ENCODE results near the gene TMEM45B. TPM values are rescaled to one million over a fixed set of nuclear protein-coding genes. Genes with fewer than 3 reads are reported as not detected.
"Not testable (repeated sequence)": the region's sequence is repeated elsewhere in the genome, so short reads cannot be mapped to it uniquely, and the experiment has no call there.

TMEM45B gene
- polyA plus RNA-seq, 1 donor from 2014 or later, result 0.19 TPM

GRCh38 chr11:129854232-129854805, 38.7 kb downstream of the TMEM45B start:
- Mint-ChIP-seq H3K27me3 (peaks cover 2% of the 10 kb centered on the region), H3K4me3 (no peak overlapping the region), H3K36me3 (peaks cover 2% of the 10 kb centered on the region), H3K4me1 (no peaks in the 10 kb centered on the region), H3K9me3 (no peaks in the 10 kb centered on the region), H3K27ac (no peak overlapping the region)

- Mint-ChIP-seq H3K4me3 (no peak overlapping the region), H3K27ac (no peak overlapping the region), H3K36me3 (peaks cover 2% of the 10 kb centered on the region), H3K4me1 (no peaks in the 10 kb centered on the region), H3K27me3 (no peaks in the 10 kb centered on the region), H3K9me3 (peaks cover 0 to 2% (median 0%) of the 10 kb centered on the region in 3 donors)
These were observed 39.4 kb downstream of the TMEM45B start for GRCh38 chr11:129855086-129855485.

GRCh38 chr11:129856036-129856435, 40.4 kb downstream of the TMEM45B start:
- Mint-ChIP-seq H3K36me3 (peaks cover 2% of the 10 kb centered on the region), H3K4me3 (no peak overlapping the region), H3K27me3 (no peaks in the 10 kb centered on the region), H3K27ac (no peak overlapping the region), H3K9me3 (peaks cover 0 to 2% (median 0%) of the 10 kb centered on the region in 3 donors), H3K4me1 (no peaks in the 10 kb centered on the region)

GRCh38 chr11:129861702-129862522, 46.3 kb downstream of the TMEM45B start:
- peaks cover 5% of the 10 kb centered on the region for H3K36me3 Mint-ChIP-seq
- H3K27ac Mint-ChIP-seq, result peak overlapping the region in 1 of 3 donors; percentile 9
- no peak overlapping the region for H3K4me3 Mint-ChIP-seq
- no peaks in the 10 kb centered on the region for H3K27me3 Mint-ChIP-seq
- peaks cover 0 to 2% (median 0%) of the 10 kb centered on the region in 3 donors for H3K9me3 Mint-ChIP-seq
- no peaks in the 10 kb centered on the region for H3K4me1 Mint-ChIP-seq

GRCh38 chr11:129864811-129865210, 49.2 kb downstream of the TMEM45B start:
- Mint-ChIP-seq H3K4me3 (no peak overlapping the region), H3K27ac (no peak overlapping the region), H3K36me3 (peaks cover 5% of the 10 kb centered on the region), H3K27me3 (no peaks in the 10 kb centered on the region), H3K9me3 (peaks cover 0 to under 1% (median 0%) of the 10 kb centered on the region in 3 donors), H3K4me1 (no peaks in the 10 kb centered on the region)

GRCh38 chr11:129865701-129866100, 50.1 kb downstream of the TMEM45B start:
- no peak overlapping the region for H3K4me3 Mint-ChIP-seq
- peaks cover 5% of the 10 kb centered on the region for H3K36me3 Mint-ChIP-seq
- H3K27me3 Mint-ChIP-seq, result no peaks in the 10 kb centered on the region
- H3K9me3 Mint-ChIP-seq, result no peaks in the 10 kb centered on the region
- H3K27ac Mint-ChIP-seq, result peak overlapping the region in 1 of 3 donors; percentile 34
- H3K4me1 Mint-ChIP-seq, result no peaks in the 10 kb centered on the region

GRCh38 chr11:129866311-129866710, 50.7 kb downstream of the TMEM45B start:
- H3K4me3 Mint-ChIP-seq, result no peak overlapping the region
- no peak overlapping the region for H3K27ac Mint-ChIP-seq
- H3K27me3 Mint-ChIP-seq, result no peaks in the 10 kb centered on the region
- peaks cover 5% of the 10 kb centered on the region for H3K36me3 Mint-ChIP-seq
- no peaks in the 10 kb centered on the region for H3K4me1 Mint-ChIP-seq
- no peaks in the 10 kb centered on the region for H3K9me3 Mint-ChIP-seq

GRCh38 chr11:129868626-129869025, 53.0 kb downstream of the TMEM45B start:
- not testable (repeated sequence) for H3K9me3 Mint-ChIP-seq, H3K4me3 Mint-ChIP-seq, H3K27ac Mint-ChIP-seq, H3K4me1 Mint-ChIP-seq, H3K27me3 Mint-ChIP-seq, H3K36me3 Mint-ChIP-seq

- H3K27me3 Mint-ChIP-seq, result no peaks in the 10 kb centered on the region
- H3K36me3 Mint-ChIP-seq, result peaks cover 7% of the 10 kb centered on the region
- no peak overlapping the region for H3K4me3 Mint-ChIP-seq
- H3K9me3 Mint-ChIP-seq, result no peaks in the 10 kb centered on the region
- H3K27ac Mint-ChIP-seq, result no peak overlapping the region
- no peaks in the 10 kb centered on the region for H3K4me1 Mint-ChIP-seq
These were observed 56.3 kb downstream of the TMEM45B start for GRCh38 chr11:129871914-129872313.

GRCh38 chr11:129880311-129880710, 64.7 kb downstream of the TMEM45B start:
- Mint-ChIP-seq H3K36me3 (peaks cover 14% of the 10 kb centered on the region), H3K4me1 (peaks cover 0 to 6% (median 0%) of the 10 kb centered on the region in 3 donors)

GRCh38 chr11:129881570-129882170, 66.0 kb downstream of the TMEM45B start:
- H3K9me3 Mint-ChIP-seq, result no peaks in the 10 kb centered on the region
- H3K27ac Mint-ChIP-seq, result no peak overlapping the region
- H3K27me3 Mint-ChIP-seq, result no peaks in the 10 kb centered on the region
- H3K36me3 Mint-ChIP-seq, result peaks cover 16% of the 10 kb centered on the region
- H3K4me1 Mint-ChIP-seq, result peaks cover 0 to 6% (median 0%) of the 10 kb centered on the region in 3 donors
- H3K4me3 Mint-ChIP-seq, result no peak overlapping the region

More at GRCh38 chr11:129880311-129880710, 64.7 kb downstream of the TMEM45B start:
- Mint-ChIP-seq H3K9me3 (no peaks in the 10 kb centered on the region), H3K4me3 (no peak overlapping the region), H3K27me3 (no peaks in the 10 kb centered on the region), H3K27ac (no peak overlapping the region)

GRCh38 chr11:129884581-129884980, 68.9 kb downstream of the TMEM45B start:
- Mint-ChIP-seq H3K27me3 (no peaks in the 10 kb centered on the region), H3K27ac (no peak overlapping the region), H3K4me3 (no peak overlapping the region), H3K4me1 (peaks cover 0 to 5% (median 2%) of the 10 kb centered on the region in 3 donors), H3K9me3 (no peaks in the 10 kb centered on the region), H3K36me3 (peaks cover 15% of the 10 kb centered on the region)

GRCh38 chr11:129885381-129885780, 69.7 kb downstream of the TMEM45B start:
- no peak overlapping the region for H3K4me3 Mint-ChIP-seq
- peaks cover 12% of the 10 kb centered on the region for H3K36me3 Mint-ChIP-seq
- no peak overlapping the region for H3K27ac Mint-ChIP-seq
- no peaks in the 10 kb centered on the region for H3K9me3 Mint-ChIP-seq
- H3K4me1 Mint-ChIP-seq, result peaks cover 0 to 2% (median under 1%) of the 10 kb centered on the region in 3 donors
- no peaks in the 10 kb centered on the region for H3K27me3 Mint-ChIP-seq

- Mint-ChIP-seq H3K4me1 (peaks cover 0 to 7% (median 0%) of the 10 kb centered on the region in 3 donors), H3K9me3 (no peaks in the 10 kb centered on the region), H3K27me3 (no peaks in the 10 kb centered on the region), H3K4me3 (no peak overlapping the region), H3K27ac (no peak overlapping the region), H3K36me3 (peaks cover 7% of the 10 kb centered on the region)
These were observed 72.8 kb downstream of the TMEM45B start for GRCh38 chr11:129888451-129888850.
